SK-N-SH treated with all-trans-retinoic acid at 6 μM for 48 hours (cell line): Measurements from ENCODE around the gene TGFB3.

Source experiments
- ATAC-seq: fragments of 200-7000 bp; cut with Tn5 transposase; 3 replicates; pipeline ENCODE4 v1.9.1; 2020; ENCODE audit warnings: mild to moderate bottlenecking, moderate library complexity
- BACH2 ChIP-seq: fragments of 250-450 bp; sonication (Bioruptor Pico); IDR thresholded peaks from 2 replicates; pipeline ENCODE4 v1.9.0; 2021; ENCODE audit warnings: mild to moderate bottlenecking, borderline replicate concordance
- CSDC2 ChIP-seq: fragments of 250-450 bp; sonication (Bioruptor Pico); IDR thresholded peaks from 2 replicates; pipeline ENCODE4 v1.5.0; 2020; ENCODE audit warnings: mild to moderate bottlenecking, moderate library complexity
- CSRNP3 ChIP-seq: fragments of 250-450 bp; sonication (Bioruptor Pico); IDR thresholded peaks from 2 replicates; pipeline ENCODE4 v1.5.1; 2021; ENCODE audit warnings: mild to moderate bottlenecking, moderate library complexity
- ESRRG ChIP-seq: fragments of 250-450 bp; sonication (Bioruptor Pico); IDR thresholded peaks from 2 replicates; pipeline ENCODE4 v1.6.1; 2021; ENCODE audit warnings: mild to moderate bottlenecking
- GLIS3 ChIP-seq: fragments of 250-450 bp; sonication (Bioruptor Pico); IDR thresholded peaks from 2 replicates; pipeline ENCODE4 v1.5.0; 2020; ENCODE audit warnings: mild to moderate bottlenecking, moderate library complexity
- ISL1 ChIP-seq: fragments of 250-450 bp; sonication (Bioruptor Pico); IDR thresholded peaks from 2 replicates; pipeline ENCODE4 v2.1.2; 2022; ENCODE audit warnings: mild to moderate bottlenecking, moderate library complexity
- POU6F1 ChIP-seq: fragments of 250-450 bp; sonication (Bioruptor Pico); IDR thresholded peaks from 2 replicates; pipeline ENCODE4 v1.8.0; 2021; ENCODE audit warnings: low read depth, mild to moderate bottlenecking, moderate library complexity, borderline replicate concordance
- PPARA ChIP-seq: fragments of 250-450 bp; sonication (Bioruptor Pico); IDR thresholded peaks from 2 replicates; pipeline ENCODE4 v1.5.0; 2020; ENCODE audit warnings: mild to moderate bottlenecking, borderline replicate concordance
- RARB ChIP-seq: fragments of 250-450 bp; sonication (Bioruptor Pico); IDR thresholded peaks from 2 replicates; pipeline ENCODE4 v1.8.0; 2021; ENCODE audit warnings: mild to moderate bottlenecking, moderate library complexity
- TCF4 ChIP-seq: fragments of 250-450 bp; sonication (Bioruptor Pico); IDR thresholded peaks from 2 replicates; pipeline ENCODE4 v1.8.0; 2021; ENCODE audit warnings: mild to moderate bottlenecking, moderate library complexity, borderline replicate concordance
- TOX ChIP-seq: fragments of 250-450 bp; sonication (Bioruptor Pico); IDR thresholded peaks from 2 replicates; pipeline ENCODE4 v1.8.0; 2021; ENCODE audit warnings: mild to moderate bottlenecking, moderate library complexity, borderline replicate concordance
- TSHZ2 ChIP-seq: fragments of 250-450 bp; sonication (Bioruptor Pico); IDR thresholded peaks from 2 replicates; pipeline ENCODE4 v1.5.0; 2020; ENCODE audit warnings: mild to moderate bottlenecking, moderate library complexity
- ZC3H10 ChIP-seq: fragments of 250-450 bp; sonication (Bioruptor Pico); IDR thresholded peaks from 2 replicates; pipeline ENCODE4 v1.5.1; 2021; ENCODE audit warnings: mild to moderate bottlenecking, moderate library complexity
- ZFP3 ChIP-seq: fragments of 250-450 bp; sonication (Bioruptor Pico); IDR thresholded peaks from 2 replicates; pipeline ENCODE4 v1.5.0; 2020; ENCODE audit warnings: mild to moderate bottlenecking, moderate library complexity
- ZFP30 ChIP-seq: fragments of 450-650 bp; formaldehyde crosslinking; IDR thresholded peaks from 2 replicates; pipeline ENCODE4 v1.5.0; 2022; ENCODE audit warnings: mild to moderate bottlenecking, moderate library complexity
- ZNF70 ChIP-seq: fragments of 450-650 bp; formaldehyde crosslinking; IDR thresholded peaks from 2 replicates; pipeline ENCODE4 v1.5.0; 2020; ENCODE audit warnings: mild to moderate bottlenecking, moderate library complexity

TGFB3 gene

GRCh38 chr14:75976826-75977581 lies 4.8 kb downstream of the TGFB3 start (continued):
- TF ChIP-seq TSHZ2 (CRISPR knock-in tag) (no peak), GLIS3 (CRISPR knock-in tag) (no peak), ESRRG (CRISPR knock-in tag) (no peak)

- TF ChIP-seq TCF4: peak; percentile 57; the same call in 1 of the 2 replicates
- TF ChIP-seq BACH2 (CRISPR knock-in tag): no peak
- peak; percentile 49; the same call in 2 of the 3 replicates for ATAC-seq
Measured at GRCh38 chr14:75972801-75973421, 8.9 kb downstream of the TGFB3 start.

GRCh38 chr14:75971509-75971908 lies 10.3 kb downstream of the TGFB3 start:
- no peak for TF ChIP-seq ZNF70
- no peak for TF ChIP-seq ISL1 (CRISPR knock-in tag)
- no peak for TF ChIP-seq TCF4
- TF ChIP-seq PPARA: no peak
- TF ChIP-seq RARB (CRISPR knock-in tag): no peak
- TF ChIP-seq GLIS3 (CRISPR knock-in tag): no peak
- TF ChIP-seq CSRNP3: no peak
- TF ChIP-seq POU6F1: no peak
- TF ChIP-seq ZFP3 (CRISPR knock-in tag): no peak
- TF ChIP-seq ZC3H10: no peak
- ATAC-seq: no peak

- no peak for ATAC-seq
Measured at GRCh38 chr14:75970989-75971388, 10.8 kb downstream of the TGFB3 start.

More at GRCh38 chr14:75970989-75971388, 10.8 kb downstream of the TGFB3 start:
- TF ChIP-seq ZFP30 (CRISPR knock-in tag) (no peak), GLIS3 (CRISPR knock-in tag) (no peak), TCF4 (no peak), ESRRG (CRISPR knock-in tag) (no peak), CSDC2 (no peak), TOX (CRISPR knock-in tag) (no peak), TSHZ2 (CRISPR knock-in tag) (no peak)
